Mucosa of gallbladder (tissue), 1 donor: ENCODE data around the gene PLEKHG2. TPM values are rescaled to one million over a fixed set of nuclear protein-coding genes. Genes with fewer than 3 reads are reported as not detected.

Experiments
- DNase-seq: peaks from one replicate; pipeline ENCODE4 v3.0.0-alpha.2; 2020; ENCODE audit warnings: low spot score
- total RNA-seq: library from RNA; stranded (reverse); gene quantifications from one replicate; pipeline ENCODE4 v1.2.1, GENCODE V29; 2021
- donor health status: DM: no; HTN: no; CAD: no.

Gene PLEKHG2
- total RNA-seq, 1 donor from 2014 or later, result 41.8 TPM

- DNase-seq, result peak; percentile 92
Measured at GRCh38 chr19:39406656-39407409, 5.6 kb upstream of the PLEKHG2 start, which contains the start of gene ZFP36. Gene ZFP36, plus strand, starts transcription at chr19:39406847. Its CDS starts 58 bp downstream, at chr19:39406905.

DNA sequence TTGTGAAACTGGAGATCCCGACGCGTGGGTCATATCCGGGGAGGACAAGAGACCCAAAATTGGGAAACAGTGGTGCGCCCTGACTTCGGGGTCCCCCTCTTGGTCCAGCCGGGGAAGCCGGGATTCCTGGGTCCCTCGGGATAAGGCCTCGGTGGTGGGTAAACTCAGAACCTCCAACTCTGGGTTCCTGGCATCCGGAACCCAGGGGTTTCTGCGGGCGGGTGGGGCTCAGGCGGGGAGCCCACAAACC is 5.1 kb upstream of the PLEKHG2 start:
- DNase-seq, result no peak

- DNase-seq, result peak; percentile 71
Measured at GRCh38 chr19:39407660-39408391, 4.6 kb upstream of the PLEKHG2 start.

DNA sequence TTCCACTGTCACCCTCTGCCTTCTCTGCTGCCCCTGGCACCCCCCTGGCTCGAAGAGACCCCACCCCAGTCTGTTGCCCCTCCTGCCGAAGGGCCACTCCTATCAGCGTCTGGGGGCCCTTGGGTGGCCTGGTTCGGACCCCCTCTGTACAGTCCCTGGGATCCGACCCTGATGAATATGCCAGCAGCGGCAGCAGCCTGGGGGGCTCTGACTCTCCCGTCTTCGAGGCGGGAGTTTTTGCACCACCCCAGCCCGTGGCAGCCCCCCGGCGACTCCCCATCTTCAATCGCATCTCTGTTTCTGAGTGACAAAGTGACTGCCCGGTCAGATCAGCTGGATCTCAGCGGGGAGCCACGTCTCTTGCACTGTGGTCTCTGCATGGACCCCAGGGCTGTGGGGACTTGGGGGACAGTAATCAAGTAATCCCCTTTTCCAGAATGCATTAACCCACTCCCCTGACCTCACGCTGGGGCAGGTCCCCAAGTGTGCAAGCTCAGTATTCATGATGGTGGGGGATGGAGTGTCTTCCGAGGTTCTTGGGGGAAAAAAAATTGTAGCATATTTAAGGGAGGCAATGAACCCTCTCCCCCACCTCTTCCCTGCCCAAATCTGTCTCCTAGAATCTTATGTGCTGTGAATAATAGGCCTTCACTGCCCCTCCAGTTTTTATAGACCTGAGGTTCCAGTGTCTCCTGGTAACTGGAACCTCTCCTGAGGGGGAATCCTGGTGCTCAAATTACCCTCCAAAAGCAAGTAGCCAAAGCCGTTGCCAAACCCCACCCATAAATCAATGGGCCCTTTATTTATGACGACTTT is 3.9 kb upstream of the PLEKHG2 start:
- DNase-seq, result peak; percentile 53

GRCh38 chr19:39409208-39410016 is 3.1 kb upstream of the PLEKHG2 start:
- peak; percentile 95 for DNase-seq

DNA sequence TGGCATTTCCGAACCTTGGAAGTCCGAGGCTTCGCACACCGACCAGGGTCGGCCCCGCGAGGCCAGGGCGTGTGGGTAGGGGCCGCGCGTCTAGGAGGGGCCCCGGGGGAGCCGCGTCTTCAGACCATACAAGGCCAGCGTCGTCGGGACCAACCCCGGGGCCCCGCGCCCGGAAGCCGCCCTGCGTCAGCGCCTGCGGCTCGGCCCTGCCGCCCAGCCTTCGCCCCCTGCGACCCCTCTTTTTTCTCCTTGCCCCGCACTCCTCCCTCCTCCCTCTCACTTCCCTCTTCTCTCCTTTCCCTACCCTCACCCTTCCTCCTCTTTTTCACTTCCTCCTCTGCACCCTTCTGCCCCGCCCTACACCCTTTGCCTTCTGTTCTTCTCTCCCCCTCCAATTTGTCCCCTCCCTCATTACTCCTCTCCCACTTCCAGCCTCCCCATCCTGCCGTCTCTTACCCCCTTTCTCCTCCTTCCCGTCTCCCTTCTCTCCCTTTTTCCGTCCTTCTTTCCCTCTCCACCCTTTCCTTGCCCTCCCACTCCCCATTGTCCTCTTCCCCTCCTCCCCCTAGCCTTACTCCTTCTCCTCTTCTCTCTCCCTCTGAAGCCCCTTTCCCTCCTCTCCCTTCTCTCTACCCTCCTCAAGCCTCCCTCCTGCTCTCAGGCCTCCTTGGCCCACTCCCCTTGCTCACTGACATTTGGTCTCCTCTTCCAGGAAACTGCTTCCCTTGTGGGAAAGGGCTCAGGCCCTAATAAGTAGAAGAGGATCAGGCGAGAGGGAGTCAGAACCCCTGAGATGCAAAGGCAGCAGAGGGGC is 2.2 kb upstream of the PLEKHG2 start:
- peak; percentile 77 for DNase-seq

DNA sequence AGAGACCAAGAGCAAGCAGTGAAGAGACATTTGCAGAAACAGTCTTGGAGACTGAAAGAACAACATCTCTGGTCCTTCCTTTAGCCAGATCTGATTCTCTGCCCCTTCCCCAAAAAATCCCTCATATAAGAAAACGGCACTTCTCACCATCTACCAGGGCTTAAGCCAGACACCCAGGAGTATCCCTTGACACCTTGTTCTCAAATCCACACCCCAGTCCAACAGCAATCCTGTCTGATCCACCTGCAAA is 1.7 kb upstream of the PLEKHG2 start:
- no peak for DNase-seq

DNA sequence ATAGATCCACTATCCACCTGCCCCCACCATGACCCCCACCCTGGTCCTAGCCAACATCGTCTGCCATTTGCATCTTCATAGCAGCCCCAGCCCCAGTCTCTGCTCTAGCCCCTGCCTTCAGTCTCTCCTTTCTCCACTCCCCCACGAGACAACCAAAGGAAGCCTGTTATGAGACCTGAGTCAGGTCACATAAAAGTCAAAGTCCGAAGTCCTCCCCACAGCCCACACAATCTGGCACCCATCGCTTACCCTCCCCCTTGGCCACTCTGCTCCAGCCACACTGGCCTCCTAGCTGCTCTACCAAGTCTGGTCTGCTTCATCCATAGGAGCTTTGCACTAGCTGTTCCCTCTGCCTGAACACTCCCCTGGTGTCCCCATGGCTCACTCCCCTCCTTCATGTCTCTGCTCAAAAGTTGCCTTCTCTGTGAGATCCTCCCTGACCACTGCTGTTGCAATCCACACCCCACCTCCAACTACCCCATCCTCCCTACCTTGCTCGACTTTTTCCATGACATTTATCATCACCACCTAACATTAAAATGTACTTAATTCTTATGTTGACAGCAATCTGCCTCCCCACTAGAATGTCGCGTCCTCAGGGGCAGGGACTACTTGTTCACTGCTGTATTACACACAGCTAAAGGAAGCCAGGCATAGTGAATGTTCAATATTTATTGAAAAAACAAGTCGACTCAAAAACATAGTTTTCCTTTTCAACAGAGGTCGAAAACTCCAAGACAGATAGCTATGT is 1.2 kb upstream of the PLEKHG2 start:
- DNase-seq, result peak; percentile 82

DNA sequence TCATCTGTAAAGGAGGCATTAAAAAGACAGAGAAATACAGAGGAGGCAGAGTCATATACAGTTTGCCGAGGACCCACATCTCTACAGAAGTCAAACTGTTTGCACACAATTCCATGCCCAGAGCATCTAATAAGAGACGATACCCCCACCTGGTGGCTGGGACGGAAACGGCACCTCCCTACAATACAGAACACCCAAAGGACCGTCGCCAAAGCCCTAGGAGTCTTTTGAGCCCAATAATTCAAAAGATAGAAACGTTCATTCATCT is 703 bp upstream of the PLEKHG2 start:
- DNase-seq, result peak; percentile 95

- DNase-seq, result peak; percentile 47
Measured at GRCh38 chr19:39412867-39413271, 400 bp downstream of the PLEKHG2 start.

DNA sequence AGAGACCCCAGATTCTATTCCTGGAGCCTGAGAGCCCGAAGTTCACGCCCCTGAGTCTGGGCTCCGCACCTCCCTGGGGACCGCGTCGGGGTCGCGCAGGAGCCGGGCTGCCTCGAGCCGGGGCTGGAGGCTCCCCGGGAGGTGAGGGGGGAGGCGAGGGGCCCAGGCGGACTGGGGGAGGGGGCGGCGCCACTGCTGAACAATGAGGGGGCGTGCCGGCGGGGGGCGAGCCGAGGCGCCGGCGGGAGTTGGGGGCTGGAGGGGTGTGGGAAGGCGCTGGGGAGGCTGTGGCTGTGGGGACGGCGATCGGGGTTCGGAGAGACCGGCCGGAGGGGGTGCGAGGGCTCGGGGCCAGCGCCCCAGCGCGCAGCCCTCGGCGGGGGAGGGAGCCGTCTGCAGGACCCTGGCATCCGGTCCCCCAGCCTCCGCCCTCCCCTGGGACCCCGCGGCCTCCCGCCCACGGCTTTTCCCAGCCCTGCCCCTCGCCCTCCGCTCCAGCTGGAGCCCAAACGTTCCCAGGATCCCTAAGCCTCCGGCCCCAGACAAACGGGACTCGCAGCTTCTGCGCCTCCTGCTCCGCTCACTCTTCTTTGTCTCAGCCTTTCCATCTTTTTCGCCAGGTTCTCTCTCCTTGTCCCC is 922 bp downstream of the PLEKHG2 start:
- DNase-seq, result peak; percentile 56

DNA sequence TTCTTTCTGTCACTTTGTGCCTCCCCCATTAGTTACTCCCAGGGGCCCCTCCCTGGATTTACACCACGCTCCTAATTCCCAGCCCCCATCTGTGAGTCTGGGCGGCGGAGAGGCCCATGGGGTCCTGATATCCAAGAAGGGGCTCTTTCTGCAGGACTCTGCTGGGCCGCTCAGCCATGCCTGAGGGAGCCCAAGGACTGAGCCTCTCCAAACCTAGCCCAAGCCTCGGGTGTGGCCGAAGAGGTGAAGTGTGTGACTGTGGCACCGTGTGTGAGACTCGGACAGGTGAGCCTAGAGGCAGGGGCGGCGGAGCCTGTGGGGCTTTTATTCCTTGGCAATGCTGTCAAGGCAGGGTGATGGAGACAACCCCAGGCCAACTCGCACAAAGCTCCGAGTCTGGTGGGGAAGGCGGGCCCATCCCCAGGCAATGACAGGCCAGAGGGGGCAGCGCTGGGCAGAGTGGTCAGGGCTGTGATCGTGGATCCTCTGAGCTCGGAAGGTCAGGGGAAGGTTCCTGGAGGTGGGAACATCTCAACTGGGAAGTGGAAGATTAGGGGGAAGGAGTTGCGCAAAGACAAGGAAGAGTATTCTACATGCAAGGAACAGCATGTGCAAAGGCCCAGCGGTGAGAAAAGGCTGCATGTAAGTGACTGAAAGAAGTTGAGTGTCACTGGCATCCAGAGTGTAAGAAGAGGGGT is 1.6 kb downstream of the PLEKHG2 start:
- no peak for DNase-seq

DNA sequence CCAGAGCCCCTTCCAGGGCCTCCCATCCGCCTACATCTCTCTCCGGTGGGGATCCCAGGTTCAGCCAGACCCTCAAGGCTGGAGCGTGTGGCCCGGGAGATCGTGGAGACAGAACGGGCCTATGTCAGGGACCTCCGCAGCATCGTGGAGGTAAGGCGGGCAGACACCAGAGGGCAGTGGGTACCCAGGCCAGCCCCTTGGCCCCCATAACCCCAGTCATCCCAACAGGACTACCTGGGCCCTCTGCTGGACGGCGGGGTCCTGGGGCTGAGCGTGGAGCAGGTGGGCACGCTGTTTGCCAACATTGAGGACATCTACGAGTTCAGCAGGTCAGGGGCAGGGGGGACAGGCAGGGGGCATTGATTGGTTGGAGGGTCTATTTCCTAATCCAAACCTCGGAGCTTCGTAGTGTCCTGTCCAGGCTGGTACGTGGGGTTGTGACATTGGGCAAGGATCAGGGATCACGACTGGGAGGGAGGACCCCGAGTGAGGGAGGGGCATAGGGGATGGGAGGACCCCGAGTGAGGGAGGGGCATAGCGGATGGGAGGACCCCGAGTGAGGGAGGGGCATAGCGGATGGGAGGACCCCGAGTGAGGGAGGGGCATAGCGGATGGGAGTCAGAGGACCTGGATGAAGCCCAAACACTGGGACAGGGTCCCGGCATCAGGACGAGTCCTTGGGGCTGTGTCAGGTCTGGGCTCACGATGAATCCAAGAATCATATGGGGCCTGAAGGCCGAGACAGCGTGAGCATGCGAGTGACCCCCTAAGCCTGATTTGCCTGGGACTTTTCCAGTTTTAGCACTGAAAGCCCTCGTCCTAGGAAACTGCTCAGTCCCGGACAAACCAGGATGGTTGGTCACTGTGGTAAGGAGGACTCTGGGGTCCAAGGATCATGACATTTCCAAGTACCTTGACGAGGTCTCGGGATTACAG is 2.9 kb downstream of the PLEKHG2 start:
- no peak for DNase-seq

- DNase-seq, result no peak
Measured at GRCh38 chr19:39416152-39417120, 4.0 kb downstream of the PLEKHG2 start.

DNA sequence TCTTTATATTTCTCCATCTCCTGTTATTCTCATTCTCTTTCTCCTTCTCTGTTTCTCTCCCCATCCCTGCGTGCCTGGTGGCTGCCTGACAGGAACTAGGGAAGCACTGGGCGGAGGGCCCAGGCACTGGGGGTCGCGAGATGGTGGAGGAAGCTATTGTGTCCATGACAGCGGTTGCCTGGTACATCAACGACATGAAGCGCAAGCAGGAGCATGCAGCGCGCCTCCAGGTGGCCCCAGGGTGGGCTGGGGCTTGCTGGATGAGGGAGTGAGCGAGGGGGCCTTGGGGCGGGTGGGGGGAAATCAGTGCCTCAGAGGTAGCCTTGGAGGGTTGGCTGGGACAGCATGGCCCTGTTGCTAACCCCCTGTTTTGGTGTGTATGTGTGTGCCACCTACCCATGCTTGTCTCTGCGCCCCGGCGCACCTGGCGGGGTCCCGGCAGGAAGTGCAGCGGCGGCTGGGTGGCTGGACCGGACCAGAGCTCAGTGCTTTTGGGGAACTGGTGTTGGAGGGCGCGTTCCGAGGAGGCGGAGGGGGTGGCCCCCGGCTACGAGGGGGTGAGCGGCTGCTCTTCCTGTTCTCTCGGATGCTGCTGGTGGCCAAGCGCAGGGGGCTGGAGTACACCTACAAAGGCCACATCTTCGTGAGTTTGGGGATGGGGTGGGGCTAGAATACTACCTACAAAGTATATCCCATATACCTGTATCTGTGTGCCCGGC is 5.2 kb downstream of the PLEKHG2 start:
- no peak for DNase-seq

- no peak for DNase-seq
Measured at GRCh38 chr19:39419003-39419402, 6.5 kb downstream of the PLEKHG2 start.

DNA sequence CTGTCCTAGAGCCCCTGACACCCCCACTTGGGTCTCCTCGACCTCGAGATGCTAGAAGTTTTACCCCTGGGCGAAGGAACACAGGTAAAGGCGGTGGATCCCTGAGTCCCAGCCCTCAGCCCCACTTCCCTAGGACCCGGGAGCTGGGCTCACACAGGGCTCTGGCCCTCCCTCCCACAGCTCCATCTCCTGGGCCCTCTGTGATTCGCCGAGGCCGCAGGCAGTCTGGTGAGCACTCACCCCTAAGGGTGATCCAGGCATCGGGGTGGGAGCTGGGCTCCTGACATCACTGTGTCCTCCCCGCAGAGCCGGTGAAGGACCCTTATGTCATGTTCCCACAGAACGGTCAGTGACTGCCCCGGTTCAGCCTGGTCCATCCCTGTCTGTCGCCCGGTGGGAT is 8.3 kb downstream of the PLEKHG2 start:
- DNase-seq, result no peak
